Measurements from ENCODE around the gene CCR3. TPM values are rescaled to one million over a fixed set of nuclear protein-coding genes. Genes with fewer than 3 reads are reported as not detected.

CCR3 gene
- total RNA-seq, 1 experiment from 2014 or later, result not detected

DNA sequence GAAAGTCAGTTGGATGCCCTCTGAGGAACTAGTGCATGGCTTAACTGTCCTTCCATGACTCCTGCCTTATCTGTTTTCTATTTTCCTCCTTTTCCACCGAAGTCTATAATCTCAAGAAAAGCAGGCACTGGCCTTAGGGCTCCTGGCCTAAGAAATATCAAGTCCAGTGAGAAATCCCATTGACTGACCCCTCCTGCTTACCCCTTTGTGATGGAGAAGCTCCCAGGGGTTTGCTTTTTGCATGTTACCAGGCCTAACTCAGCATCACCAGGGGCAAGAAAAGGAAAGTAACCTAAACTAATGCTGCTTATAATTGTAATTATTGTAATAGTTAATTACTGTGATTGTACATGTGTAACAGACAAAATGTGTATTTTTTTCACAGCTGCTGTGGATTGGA lies 21.7 kb downstream of the CCR3 start:
- no TSS peak for BruUV-seq (replicated peaks)

GRCh38 chr3:46266598-46266997 lies 24.3 kb downstream of the CCR3 start:
- no peak overlapping the region for H3K4me3 ChIP-seq (ENCODE audit: low read depth, low read length, poor library complexity, severe bottlenecking)
- no peak for DNase-seq (ENCODE audit: low spot score)
- no peaks in the 10 kb centered on the region for H3K4me1 ChIP-seq (ENCODE audit: insufficient read depth, low read length, poor library complexity, severe bottlenecking)
- CTCF ChIA-PET, result no interaction called here
- POLR2A ChIA-PET (ENCODE audit: low non-redundant PET), result no interaction called here
- BruUV-seq (replicated peaks), result no TSS peak
- TF ChIP-seq EZH2 (IDR thresholded peaks at IDR 0.05; ENCODE audit: borderline replicate concordance, low read depth, low read length, poor library complexity, severe bottlenecking) (no peak), CTCF (conservative IDR thresholded peaks at IDR 0.05; ENCODE audit: low read depth, low read length) (no peak)
- intact Hi-C loops (cut with micrococcal nuclease; ENCODE audit: unreplicated experiment), result no loop called here
- H3K9me3 ChIP-seq (ENCODE audit: low read depth, low read length, poor library complexity, severe bottlenecking), result no peaks in the 10 kb centered on the region
- no peaks in the 10 kb centered on the region for H3K36me3 ChIP-seq (ENCODE audit: insufficient read depth, low read length, poor library complexity, severe bottlenecking)
- no peak overlapping the region for H3K27ac ChIP-seq (ENCODE audit: low read depth, low read length, poor library complexity, severe bottlenecking)
- no peaks in the 10 kb centered on the region for H3K27me3 ChIP-seq (replicated peaks; ENCODE audit: insufficient read depth, low read depth, low read length, poor library complexity)

More for the DNA sequence above, 21.7 kb downstream of the CCR3 start:
- intact Hi-C loops (cut with micrococcal nuclease; ENCODE audit: unreplicated experiment), result no loop called here
- no peaks in the 10 kb centered on the region for H3K9me3 ChIP-seq (ENCODE audit: low read depth, low read length, poor library complexity, severe bottlenecking)
- TF ChIP-seq CTCF (conservative IDR thresholded peaks at IDR 0.05; ENCODE audit: low read depth, low read length) (no peak), EZH2 (IDR thresholded peaks at IDR 0.05; ENCODE audit: borderline replicate concordance, low read depth, low read length, poor library complexity, severe bottlenecking) (no peak)
- ChIA-PET POLR2A (ENCODE audit: low non-redundant PET) (no interaction called here), CTCF (no interaction called here)
- no peaks in the 10 kb centered on the region for H3K36me3 ChIP-seq (ENCODE audit: insufficient read depth, low read length, poor library complexity, severe bottlenecking)
- no peaks in the 10 kb centered on the region for H3K27me3 ChIP-seq (replicated peaks; ENCODE audit: insufficient read depth, low read depth, low read length, poor library complexity)
- H3K4me1 ChIP-seq (ENCODE audit: insufficient read depth, low read length, poor library complexity, severe bottlenecking), result no peaks in the 10 kb centered on the region
- no peak overlapping the region for H3K27ac ChIP-seq (ENCODE audit: low read depth, low read length, poor library complexity, severe bottlenecking)
- DNase-seq (ENCODE audit: low spot score), result no peak
- no peak overlapping the region for H3K4me3 ChIP-seq (ENCODE audit: low read depth, low read length, poor library complexity, severe bottlenecking)

GRCh38 chr3:46269556-46269955 lies 27.3 kb downstream of the CCR3 start:
- DNase-seq (ENCODE audit: low spot score), result no peak
- intact Hi-C loops (cut with micrococcal nuclease; ENCODE audit: unreplicated experiment), result no loop called here
- ChIA-PET CTCF (no interaction called here), POLR2A (ENCODE audit: low non-redundant PET) (no interaction called here)
- H3K36me3 ChIP-seq (ENCODE audit: insufficient read depth, low read length, poor library complexity, severe bottlenecking), result no peaks in the 10 kb centered on the region
- no peak overlapping the region for H3K27ac ChIP-seq (ENCODE audit: low read depth, low read length, poor library complexity, severe bottlenecking)
- no peaks in the 10 kb centered on the region for H3K9me3 ChIP-seq (ENCODE audit: low read depth, low read length, poor library complexity, severe bottlenecking)
- no peaks in the 10 kb centered on the region for H3K27me3 ChIP-seq (replicated peaks; ENCODE audit: insufficient read depth, low read depth, low read length, poor library complexity)
- TF ChIP-seq EZH2 (IDR thresholded peaks at IDR 0.05; ENCODE audit: borderline replicate concordance, low read depth, low read length, poor library complexity, severe bottlenecking) (no peak), CTCF (conservative IDR thresholded peaks at IDR 0.05; ENCODE audit: low read depth, low read length) (no peak)
- no TSS peak for BruUV-seq (replicated peaks)
- H3K4me3 ChIP-seq (ENCODE audit: low read depth, low read length, poor library complexity, severe bottlenecking), result no peak overlapping the region
- H3K4me1 ChIP-seq (ENCODE audit: insufficient read depth, low read length, poor library complexity, severe bottlenecking), result no peaks in the 10 kb centered on the region

All from A673 (cell line).